NB4 (cell line): ENCODE results near the gene ANKRD13C.

ENCODE experiments used
- DNase-seq: peaks from one replicate; pipeline ENCODE4 v3.0.0; 2010; ENCODE audit warnings: low read depth
- H3K4me3 ChIP-seq: one replicate; pipeline ENCODE4 v1.5.1; 2011; ENCODE audit warnings: mild to moderate bottlenecking, low read depth, low read length, moderate library complexity
- MYC ChIP-seq: IDR thresholded peaks from 2 replicates; pipeline ENCODE4 v1.6.1; 2011; ENCODE audit warnings: low read depth, low read length
- POLR2A ChIP-seq: IDR thresholded peaks from 2 replicates; pipeline ENCODE4 v1.6.1; 2011; ENCODE audit warnings: mild to moderate bottlenecking; ENCODE audit not compliant: insufficient read length; ENCODE audit errors: extremely low read depth
- TF ChIP-seq, protein P1 (sequence below): IDR thresholded peaks from 2 replicates; pipeline ENCODE4 v1.6.1; 2011; ENCODE audit warnings: low read depth, low read length
- TF ChIP-seq, protein P2 (sequence below): IDR thresholded peaks from one replicate; pipeline ENCODE4 v1.5.1; 2012; ENCODE audit warnings: low read depth, low read length

ANKRD13C gene

DNA sequence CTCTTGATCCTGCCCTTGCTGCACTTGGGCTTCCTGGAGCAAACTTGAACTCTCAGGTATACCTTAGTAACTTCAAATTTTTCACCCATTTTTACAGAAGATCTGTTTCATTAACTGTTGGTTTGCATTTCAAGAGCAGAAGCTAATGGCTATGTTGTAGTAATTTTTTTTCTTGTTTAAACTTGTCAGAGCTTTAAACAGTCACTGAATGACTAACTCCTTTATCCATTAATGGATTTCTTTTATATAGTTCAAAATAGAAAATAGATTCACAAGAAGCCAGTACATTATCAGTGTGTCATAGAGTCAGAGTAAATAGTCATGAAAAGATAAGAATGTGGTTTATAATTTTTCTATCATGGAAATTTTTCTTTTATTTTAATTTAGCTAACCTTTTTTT is 119.8 kb downstream of the ANKRD13C start:
- TF ChIP-seq, protein P1, sequence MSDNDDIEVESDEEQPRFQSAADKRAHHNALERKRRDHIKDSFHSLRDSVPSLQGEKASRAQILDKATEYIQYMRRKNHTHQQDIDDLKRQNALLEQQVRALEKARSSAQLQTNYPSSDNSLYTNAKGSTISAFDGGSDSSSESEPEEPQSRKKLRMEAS, result no peak
- TF ChIP-seq MYC (no peak), POLR2A (no peak)
- no peak for DNase-seq
- no peak overlapping the region for H3K4me3 ChIP-seq

DNA sequence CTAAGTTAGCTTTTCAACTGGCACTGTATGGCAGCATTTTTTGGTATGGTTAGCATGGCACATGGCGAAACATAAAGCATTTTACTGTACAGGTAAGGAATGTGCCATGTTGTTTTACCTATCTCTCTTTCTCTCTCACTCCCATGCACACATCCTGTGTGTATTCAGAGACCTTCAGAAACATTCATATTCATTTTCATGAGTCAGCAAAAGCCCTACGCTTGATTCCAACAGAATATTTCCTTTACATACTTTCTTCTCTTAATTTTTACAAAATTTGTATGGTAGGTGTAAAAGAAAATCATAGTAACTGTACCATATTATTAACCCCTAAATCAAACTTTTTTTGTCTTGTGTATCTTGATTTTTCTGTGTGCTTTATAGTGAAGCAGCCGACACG is 123.0 kb downstream of the ANKRD13C start:
- no peak for DNase-seq
- no peak overlapping the region for H3K4me3 ChIP-seq
- TF ChIP-seq POLR2A (no peak), MYC (no peak)
- TF ChIP-seq, protein P1, result no peak
- TF ChIP-seq, protein P2, sequence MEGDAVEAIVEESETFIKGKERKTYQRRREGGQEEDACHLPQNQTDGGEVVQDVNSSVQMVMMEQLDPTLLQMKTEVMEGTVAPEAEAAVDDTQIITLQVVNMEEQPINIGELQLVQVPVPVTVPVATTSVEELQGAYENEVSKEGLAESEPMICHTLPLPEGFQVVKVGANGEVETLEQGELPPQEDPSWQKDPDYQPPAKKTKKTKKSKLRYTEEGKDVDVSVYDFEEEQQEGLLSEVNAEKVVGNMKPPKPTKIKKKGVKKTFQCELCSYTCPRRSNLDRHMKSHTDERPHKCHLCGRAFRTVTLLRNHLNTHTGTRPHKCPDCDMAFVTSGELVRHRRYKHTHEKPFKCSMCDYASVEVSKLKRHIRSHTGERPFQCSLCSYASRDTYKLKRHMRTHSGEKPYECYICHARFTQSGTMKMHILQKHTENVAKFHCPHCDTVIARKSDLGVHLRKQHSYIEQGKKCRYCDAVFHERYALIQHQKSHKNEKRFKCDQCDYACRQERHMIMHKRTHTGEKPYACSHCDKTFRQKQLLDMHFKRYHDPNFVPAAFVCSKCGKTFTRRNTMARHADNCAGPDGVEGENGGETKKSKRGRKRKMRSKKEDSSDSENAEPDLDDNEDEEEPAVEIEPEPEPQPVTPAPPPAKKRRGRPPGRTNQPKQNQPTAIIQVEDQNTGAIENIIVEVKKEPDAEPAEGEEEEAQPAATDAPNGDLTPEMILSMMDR, result no peak

DNA sequence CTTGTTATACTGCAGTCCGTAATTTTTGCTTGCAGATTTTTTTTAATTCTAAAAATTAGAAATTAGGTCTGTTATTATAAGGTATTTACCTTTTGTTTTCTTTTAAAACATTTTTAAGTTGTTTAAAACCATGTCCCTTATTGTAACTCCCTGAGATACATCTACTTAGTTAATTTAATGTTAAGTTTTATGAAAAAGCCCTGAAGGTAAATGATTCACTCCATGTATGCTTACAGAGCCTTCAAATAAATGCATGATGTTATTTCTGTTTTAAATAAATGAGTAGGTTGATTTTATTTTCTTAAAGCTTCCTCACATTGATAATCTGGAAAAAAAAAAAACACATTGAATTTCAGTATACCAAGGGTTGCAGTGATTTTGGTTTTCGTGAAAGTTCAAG is 125.9 kb downstream of the ANKRD13C start:
- H3K4me3 ChIP-seq, result no peak overlapping the region
- TF ChIP-seq, protein P1, result no peak
- no peak for TF ChIP-seq POLR2A
- no peak for TF ChIP-seq MYC
- TF ChIP-seq, protein P2, result no peak
- DNase-seq, result no peak

- no peak for TF ChIP-seq MYC
- TF ChIP-seq, protein P2, result no peak
- TF ChIP-seq POLR2A, result no peak
- TF ChIP-seq, protein P1, result no peak
- no peak overlapping the region for H3K4me3 ChIP-seq
- DNase-seq, result peak; percentile 8
Observed at GRCh38 chr1:70227439-70227838, 127.1 kb downstream of the ANKRD13C start.

DNA sequence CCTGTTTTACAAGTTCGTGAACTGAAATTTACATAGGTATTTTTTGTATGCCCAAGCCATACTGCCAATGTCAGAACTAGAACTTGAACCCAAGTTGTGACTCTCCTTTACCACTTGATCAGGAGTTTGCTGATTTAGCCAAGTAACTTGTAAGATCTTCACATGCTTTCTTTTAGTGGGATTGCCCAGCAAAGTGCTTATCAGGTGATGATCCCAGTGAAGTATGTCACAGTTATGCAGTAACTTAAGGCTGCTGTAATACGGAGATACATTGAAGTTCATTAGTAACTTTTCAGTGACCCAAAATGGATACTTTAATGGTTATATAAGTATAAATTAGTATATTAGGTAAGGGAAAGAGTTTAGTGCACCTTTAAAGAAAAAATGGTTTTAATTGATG is 129.6 kb downstream of the ANKRD13C start:
- no peak for DNase-seq
- TF ChIP-seq, protein P2, result no peak
- TF ChIP-seq, protein P1, result no peak
- no peak for TF ChIP-seq POLR2A
- TF ChIP-seq MYC, result no peak
- H3K4me3 ChIP-seq, result no peak overlapping the region

DNA sequence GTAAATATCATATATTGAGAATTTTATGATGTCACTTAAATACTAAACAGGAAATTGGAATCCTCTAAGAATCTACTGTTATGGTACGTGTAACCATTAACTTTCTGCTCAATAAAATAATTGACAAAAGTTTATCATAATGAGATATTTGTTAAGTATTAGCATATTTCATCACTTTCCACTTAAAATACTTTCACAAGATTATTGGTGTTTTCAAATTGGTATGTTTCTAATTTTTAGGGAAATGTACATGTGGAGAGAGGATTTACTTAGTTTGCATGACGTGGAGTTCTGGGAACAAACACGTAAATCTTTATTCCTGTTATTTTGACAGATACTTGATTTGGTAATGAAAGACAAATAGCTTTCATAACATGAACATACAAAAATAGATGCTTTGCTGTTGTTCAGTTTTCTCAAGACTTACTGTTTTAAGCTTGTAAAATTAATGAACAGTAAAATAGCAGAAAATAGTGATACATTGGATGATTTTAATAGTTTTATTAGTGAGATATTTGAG is 131.7 kb downstream of the ANKRD13C start:
- no peak for DNase-seq
- H3K4me3 ChIP-seq, result peak overlapping the region; percentile 85
- TF ChIP-seq MYC, result no peak
- TF ChIP-seq POLR2A, result no peak
- TF ChIP-seq, protein P2, result no peak
- TF ChIP-seq, protein P1, result no peak
